ENCODE results near the gene PLEKHG4B.
"Not testable (repeated sequence)": the region's sequence is repeated elsewhere in the genome, so short reads cannot be mapped to it uniquely, and the experiment has no call there.

PLEKHG4B gene

GRCh38 chr5:206927-207536, 115.1 kb downstream of the PLEKHG4B start:
- no peak for DNase-seq (ENCODE audit: low read depth)
- no peak for TF ChIP-seq CTCF (IDR thresholded peaks at IDR 0.05; ENCODE audit: low read depth, low read length, missing control alignments)
- H3K4me3 ChIP-seq (ENCODE audit: low read depth, low read length), result no peak overlapping the region

- DNase-seq (ENCODE audit: low read depth), result no peak
- no peak for TF ChIP-seq CTCF (IDR thresholded peaks at IDR 0.05; ENCODE audit: low read depth, low read length, missing control alignments)
- no peak overlapping the region for H3K4me3 ChIP-seq (ENCODE audit: low read depth, low read length)
Measured at GRCh38 chr5:207599-207998, 115.6 kb downstream of the PLEKHG4B start.

DNA sequence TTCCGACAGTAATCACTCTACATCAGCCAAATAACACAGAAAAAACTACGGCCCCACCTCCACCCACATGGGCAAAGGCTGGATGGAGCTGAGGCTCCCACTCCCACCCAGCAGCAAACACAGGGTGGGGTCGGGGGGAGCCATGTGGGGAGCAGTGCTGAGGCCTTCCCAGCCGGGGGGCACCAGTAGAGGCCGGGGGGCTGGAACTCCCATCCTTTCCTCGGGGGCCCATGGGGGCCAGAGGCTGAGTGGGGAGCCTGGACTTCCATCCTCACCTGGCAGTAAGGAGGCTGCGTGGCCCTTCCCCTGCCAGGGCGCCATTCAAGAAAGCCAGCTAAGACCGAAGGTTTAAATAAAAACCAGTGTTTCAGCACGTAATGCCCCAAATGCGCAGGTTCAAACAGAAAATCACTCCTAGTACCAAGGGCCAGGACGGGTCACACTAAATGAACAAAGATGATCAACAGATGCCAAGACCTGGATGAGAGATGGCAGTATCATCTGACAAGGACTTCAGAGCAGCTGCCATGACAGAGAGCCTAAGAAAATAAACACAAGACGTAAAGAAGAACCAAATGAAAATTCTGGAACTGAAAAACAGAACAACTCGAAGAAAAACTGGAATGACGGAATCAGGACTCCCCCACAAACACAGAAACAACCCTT, 116.6 kb downstream of the PLEKHG4B start:
- DNase-seq (ENCODE audit: low read depth), result no peak

GRCh38 chr5:213803-214395, 121.9 kb downstream of the PLEKHG4B start:
- TF ChIP-seq CTCF (IDR thresholded peaks at IDR 0.05; ENCODE audit: low read depth, low read length, missing control alignments), result no peak
- DNase-seq (ENCODE audit: low read depth), result no peak
- H3K4me3 ChIP-seq (ENCODE audit: low read depth, low read length), result no peak overlapping the region

More for the DNA sequence above, 116.6 kb downstream of the PLEKHG4B start:
- no peak for TF ChIP-seq CTCF (IDR thresholded peaks at IDR 0.05; ENCODE audit: low read depth, low read length, missing control alignments)
- H3K4me3 ChIP-seq (ENCODE audit: low read depth, low read length), result no peak overlapping the region

- H3K4me3 ChIP-seq (ENCODE audit: low read depth, low read length); DNase-seq (ENCODE audit: low read depth): not testable (repeated sequence)
Measured at GRCh38 chr5:215256-215655, 123.3 kb downstream of the PLEKHG4B start.

DNA sequence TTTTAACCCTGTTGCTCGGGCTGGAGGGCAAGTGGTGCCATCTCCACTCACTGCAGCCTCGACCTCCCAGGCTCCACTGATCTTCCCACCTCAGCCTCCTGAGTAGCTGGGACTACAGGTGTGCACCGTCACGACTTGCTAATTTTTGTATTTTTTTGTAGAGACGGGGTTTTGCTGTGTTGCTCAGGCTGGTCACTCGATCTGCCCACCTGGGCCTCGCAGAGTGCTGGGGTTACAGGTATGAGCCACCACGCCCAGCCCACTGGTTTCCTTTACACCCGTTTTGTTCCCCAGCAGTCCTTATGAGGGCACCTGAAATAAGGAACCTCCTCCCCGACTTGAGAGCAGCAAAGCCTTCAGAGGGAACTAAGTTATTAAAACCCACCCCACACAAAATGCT, 124.1 kb downstream of the PLEKHG4B start:
- DNase-seq (ENCODE audit: low read depth); H3K4me3 ChIP-seq (ENCODE audit: low read depth, low read length): not testable (repeated sequence)

DNA sequence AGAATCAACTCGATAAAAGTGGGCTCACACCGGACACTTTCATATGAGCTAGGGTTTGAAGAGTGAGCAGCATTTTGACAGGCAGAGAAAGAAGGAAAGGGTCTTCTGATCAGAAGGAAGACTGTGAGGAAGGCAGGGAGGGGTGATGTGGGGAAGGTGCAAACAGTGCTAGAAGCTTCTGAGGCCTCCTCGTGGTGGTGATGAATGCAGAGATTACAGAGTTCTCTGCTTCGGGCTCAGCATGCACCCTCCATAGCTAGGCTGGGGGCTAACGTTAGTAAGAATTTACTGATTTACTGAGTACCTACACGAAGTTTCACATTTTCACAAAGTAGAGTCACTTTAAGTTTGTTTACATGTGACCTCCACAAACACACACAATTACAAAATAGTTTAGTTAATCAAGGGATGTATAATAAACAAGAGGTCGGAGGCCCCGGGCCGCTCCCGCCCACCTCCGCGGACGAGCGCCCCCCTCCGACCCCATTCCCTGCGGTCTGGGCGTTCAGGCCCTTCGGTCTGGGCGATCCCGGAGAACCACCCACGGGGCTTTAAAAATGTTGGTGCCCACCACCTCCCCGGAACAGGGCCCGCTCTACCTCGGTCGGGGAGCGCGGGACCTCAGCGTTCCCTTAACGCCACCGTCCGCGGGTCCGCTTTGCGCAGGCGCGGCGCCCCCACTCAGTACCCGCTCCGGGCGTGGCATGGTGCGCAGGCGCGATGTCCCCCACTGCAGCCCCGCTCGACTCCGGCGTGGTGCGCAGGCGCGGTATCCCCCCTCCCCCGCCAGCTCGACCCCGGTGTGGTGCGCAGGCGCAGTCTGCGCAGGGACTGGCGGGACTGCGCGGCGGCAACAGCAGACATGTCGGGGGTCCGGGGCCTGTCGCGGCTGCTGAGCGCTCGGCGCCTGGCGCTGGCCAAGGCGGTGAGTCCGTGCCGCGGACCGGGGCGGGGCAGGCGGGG, 125.8 kb downstream of the PLEKHG4B start, which contains the start of the genes CCDC127 and SDHA:
Gene CCDC127, minus strand, starts transcription at position 660 of the 963 bp plus-strand sequence. CDS start 1,304 bp downstream, outside the sequence.
Gene SDHA, plus strand, starts transcription at position 827 of the 963 bp plus-strand sequence. Its CDS starts 36 bp downstream, at position 863.
- H3K4me3 ChIP-seq (ENCODE audit: low read depth, low read length), result peak within 1 kb of the TSS; percentile 99
- peak; percentile 70 for DNase-seq (ENCODE audit: low read depth)
